Colonic mucosa (tissue), 4 donors: ENCODE measurements around the gene LRIG1. TPM values are rescaled to one million over a fixed set of nuclear protein-coding genes. Genes with fewer than 3 reads are reported as not detected.
A peak's percentile ranks its signal among the peaks of the same experiment; 100 is the strongest.

Experiments
- DNase-seq: peaks from one replicate; pipeline ENCODE4 v3.0.0-alpha.2; 2020
- H3K27ac ChIP-seq: fragments of 200-600 bp; one replicate; pipeline ENCODE4 v1.8.0; 2021
- H3K27me3 ChIP-seq: fragments of 200-600 bp; one replicate; pipeline ENCODE4 v1.8.0; 2021
- H3K36me3 ChIP-seq: fragments of 200-600 bp; one replicate; pipeline ENCODE4 v1.8.0; 2021
- H3K4me1 ChIP-seq: fragments of 200-600 bp; one replicate; pipeline ENCODE4 v1.8.0; 2021; ENCODE audit warnings: mild to moderate bottlenecking
- H3K4me3 ChIP-seq: fragments of 200-600 bp; one replicate; pipeline ENCODE4 v1.8.0; 2021
- H3K9ac ChIP-seq, 2 donors: one replicate each; pipeline ENCODE4 v1.7.0; 2013; ENCODE audit warnings: control low read depth in 2 of 2, low read depth in 2 of 2, low read length in 2 of 2
- H3K9me3 ChIP-seq: fragments of 200-600 bp; one replicate; pipeline ENCODE4 v1.8.0; 2021
- intact Hi-C: fragments of 100-400 bp; cut with DNase I; formaldehyde crosslinking; loops from one replicate; pipeline ENCODE4 v1.14.1; 2022
- total RNA-seq, 2 donors: library from RNA; stranded (reverse); fragmentation: NEBNext Ultra II Directional in 1 of 2; extraction: Animal tissue kit (Norgen Biotek cat#: 25700) in 1 of 2; gene quantifications; one replicate each; pipeline ENCODE4 v1.2.1, GENCODE V29; 2021
- TF ChIP-seq, protein P1 (sequence below): fragments of 200-600 bp; IDR thresholded peaks from one replicate; pipeline ENCODE4 v1.8.0; 2022; ENCODE audit warnings: antibody characterized with exemption, mild to moderate bottlenecking
- donor health status: healthy.
- donor health status: DM: no; HTN: no; CAD: no.
- donor health status: DM: no; HTN: no; CAD: no.

LRIG1 gene
- total RNA-seq, 2 donors from 2014 or later = 43.9 to 57.5 TPM

GRCh38 chr3:66411961-66412887 is 88.6 kb downstream of the LRIG1 start:
- Histone ChIP-seq H3K9ac (no peak overlapping the region), H3K4me1 (peaks cover 9% of the 10 kb centered on the region), H3K4me3 (no peak overlapping the region), H3K27ac (no peak overlapping the region), H3K36me3 (no peaks in the 10 kb centered on the region), H3K27me3 (no peaks in the 10 kb centered on the region), H3K9me3 (no peaks in the 10 kb centered on the region)
- no peak for DNase-seq
- intact Hi-C loops = no loop called here
- TF ChIP-seq, protein P1, sequence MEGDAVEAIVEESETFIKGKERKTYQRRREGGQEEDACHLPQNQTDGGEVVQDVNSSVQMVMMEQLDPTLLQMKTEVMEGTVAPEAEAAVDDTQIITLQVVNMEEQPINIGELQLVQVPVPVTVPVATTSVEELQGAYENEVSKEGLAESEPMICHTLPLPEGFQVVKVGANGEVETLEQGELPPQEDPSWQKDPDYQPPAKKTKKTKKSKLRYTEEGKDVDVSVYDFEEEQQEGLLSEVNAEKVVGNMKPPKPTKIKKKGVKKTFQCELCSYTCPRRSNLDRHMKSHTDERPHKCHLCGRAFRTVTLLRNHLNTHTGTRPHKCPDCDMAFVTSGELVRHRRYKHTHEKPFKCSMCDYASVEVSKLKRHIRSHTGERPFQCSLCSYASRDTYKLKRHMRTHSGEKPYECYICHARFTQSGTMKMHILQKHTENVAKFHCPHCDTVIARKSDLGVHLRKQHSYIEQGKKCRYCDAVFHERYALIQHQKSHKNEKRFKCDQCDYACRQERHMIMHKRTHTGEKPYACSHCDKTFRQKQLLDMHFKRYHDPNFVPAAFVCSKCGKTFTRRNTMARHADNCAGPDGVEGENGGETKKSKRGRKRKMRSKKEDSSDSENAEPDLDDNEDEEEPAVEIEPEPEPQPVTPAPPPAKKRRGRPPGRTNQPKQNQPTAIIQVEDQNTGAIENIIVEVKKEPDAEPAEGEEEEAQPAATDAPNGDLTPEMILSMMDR = no peak

DNA sequence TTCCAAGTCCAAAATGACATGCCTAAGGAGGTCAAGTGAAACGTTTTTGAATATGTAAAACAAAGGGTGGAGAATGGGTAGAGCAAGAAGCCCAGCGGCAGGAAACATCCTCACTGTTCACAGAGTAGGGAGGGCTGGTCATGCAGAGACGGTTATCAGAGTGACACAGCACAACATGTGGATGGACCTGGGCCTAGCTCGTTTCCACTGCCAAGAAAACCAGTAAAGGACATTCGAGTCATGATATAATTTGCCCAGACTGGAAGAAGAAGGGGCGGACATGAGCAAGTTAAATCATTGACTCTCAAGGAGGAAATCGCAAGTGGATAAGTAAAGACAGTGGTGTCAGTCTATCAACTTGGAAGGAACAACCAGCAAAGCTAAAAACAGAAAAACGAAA is 89.3 kb downstream of the LRIG1 start:
- peaks cover 6% of the 10 kb centered on the region for H3K4me1 ChIP-seq
- H3K36me3 ChIP-seq = no peaks in the 10 kb centered on the region
- no peak for DNase-seq
- no peak overlapping the region for H3K4me3 ChIP-seq
- TF ChIP-seq, protein P1 = no peak
- no peaks in the 10 kb centered on the region for H3K9me3 ChIP-seq
- H3K27ac ChIP-seq = no peak overlapping the region
- H3K9ac ChIP-seq = no peak overlapping the region
- H3K27me3 ChIP-seq = no peaks in the 10 kb centered on the region
- intact Hi-C loops = no loop called here

- Histone ChIP-seq H3K4me3 (no peak overlapping the region), H3K27me3 (no peaks in the 10 kb centered on the region), H3K36me3 (no peaks in the 10 kb centered on the region), H3K9ac (no peak overlapping the region), H3K27ac (no peak overlapping the region), H3K4me1 (peaks cover 6% of the 10 kb centered on the region), H3K9me3 (no peaks in the 10 kb centered on the region)
- DNase-seq = no peak
- TF ChIP-seq, protein P1 = no peak
- intact Hi-C loops = no loop called here
These were observed 89.8 kb downstream of the LRIG1 start for GRCh38 chr3:66410976-66411375.

DNA sequence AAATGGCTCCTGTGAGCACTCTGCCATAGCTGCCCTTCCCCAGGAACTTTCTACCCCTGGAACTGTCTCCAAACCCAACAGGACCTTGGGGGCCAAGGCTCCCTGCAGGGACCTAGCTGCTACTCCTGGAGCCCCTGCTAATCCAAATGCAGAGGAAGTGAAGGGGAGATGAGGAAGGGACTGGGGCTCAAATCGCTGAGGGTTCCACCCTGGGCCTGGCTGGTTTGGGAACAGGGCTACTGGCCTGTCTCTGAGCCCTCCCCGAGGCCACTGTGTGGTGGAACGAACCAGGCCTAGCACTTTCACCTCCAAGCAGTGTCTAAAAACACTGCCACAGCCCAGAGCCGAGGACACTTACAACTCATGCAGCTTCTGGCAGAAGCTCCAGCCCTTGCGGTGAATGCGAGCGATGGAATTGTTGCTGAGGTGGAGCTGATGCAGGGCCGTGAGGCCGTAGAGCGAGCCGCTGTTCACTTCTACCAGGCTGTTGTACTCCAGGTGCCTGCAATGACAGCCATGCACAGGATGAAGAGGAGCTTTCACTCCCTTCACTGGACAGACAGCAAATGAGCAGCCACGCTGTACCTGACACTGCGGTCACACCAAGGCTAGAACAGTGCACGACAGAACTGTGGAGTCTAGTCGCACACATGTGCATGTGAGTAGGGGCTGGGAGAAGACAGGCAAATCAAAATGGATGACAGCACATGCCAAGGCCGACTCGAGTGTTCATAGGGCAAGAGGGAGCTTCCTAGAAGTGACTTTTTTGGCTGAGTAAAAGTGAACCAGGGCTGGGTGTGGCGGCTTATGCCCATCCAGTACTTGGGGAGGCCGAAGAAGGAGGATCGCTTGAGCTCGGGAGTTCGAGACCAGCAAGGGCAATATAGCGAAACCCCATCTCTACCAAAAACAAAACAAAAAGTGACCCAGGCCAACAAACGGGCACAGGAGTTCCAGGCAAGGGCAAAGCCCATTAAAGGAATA is 90.8 kb downstream of the LRIG1 start:
- Histone ChIP-seq H3K36me3 (no peaks in the 10 kb centered on the region), H3K27me3 (no peaks in the 10 kb centered on the region), H3K9me3 (no peaks in the 10 kb centered on the region), H3K27ac (no peak overlapping the region), H3K4me3 (no peak overlapping the region), H3K4me1 (peaks cover 6% of the 10 kb centered on the region), H3K9ac (no peak overlapping the region)
- TF ChIP-seq, protein P1 = no peak
- no peak for DNase-seq
- intact Hi-C loops = loop anchor here (5.0 to 10.0 kb wide), 2 partner anchors 85 to 407 kb away; no protein-coding TSS in a partner anchor

GRCh38 chr3:66407611-66408218 is 93.1 kb downstream of the LRIG1 start:
- H3K9ac ChIP-seq = no peak overlapping the region
- peak; percentile 85 for DNase-seq
- intact Hi-C loops = loop anchor here (5.0 to 10.0 kb wide), 2 partner anchors 87 to 410 kb away; no protein-coding TSS in a partner anchor
- no peaks in the 10 kb centered on the region for H3K27me3 ChIP-seq
- TF ChIP-seq, protein P1 = peak; percentile 89
- H3K27ac ChIP-seq = no peak overlapping the region
- no peak overlapping the region for H3K4me3 ChIP-seq
- H3K36me3 ChIP-seq = no peaks in the 10 kb centered on the region
- peaks cover 6% of the 10 kb centered on the region for H3K4me1 ChIP-seq
- H3K9me3 ChIP-seq = no peaks in the 10 kb centered on the region
